SK-N-MC (cell line): Measurements from ENCODE around the gene PAK1.

Experiments used
- EZH2 ChIP-seq: fragments of 200-600 bp; sonication (generic); IDR thresholded peaks from one replicate; pipeline ENCODE4 v1.6.1; 2017; ENCODE audit warnings: antibody characterized with exemption
- POLR2AphosphoS5 ChIP-seq: IDR thresholded peaks from 2 replicates; pipeline ENCODE4 v1.6.1; 2012; ENCODE audit warnings: mild to moderate bottlenecking, low read depth, low read length, borderline replicate concordance

GRCh38 chr11:77345621-77346020 lies 128.3 kb downstream of the PAK1 start:
- TF ChIP-seq POLR2AphosphoS5, result no peak
- TF ChIP-seq EZH2, result no peak
